Omental fat pad (tissue), 4 donors: ENCODE measurements around the gene SNAP91. TPM values are rescaled to one million over a fixed set of nuclear protein-coding genes. Genes with fewer than 3 reads are reported as not detected.

Source experiments
- ATAC-seq: fragments of 150-250 bp; one replicate; pipeline ENCODE4 v1.9.1; 2016; ENCODE audit warnings: mild to moderate bottlenecking, moderate library complexity; ENCODE audit not compliant: low FRiP score
- DNase-seq: peaks from one replicate; pipeline ENCODE4 v3.0.0-alpha.2; 2019; ENCODE audit warnings: low spot score
- total RNA-seq, 4 donors: library from RNA; depleted of rRNA; stranded (reverse); fragments of >200 nt; gene quantifications; one replicate each; pipeline ENCODE4 v1.1.0, GENCODE V29; 2016
- TF ChIP-seq, protein P1 (sequence below), 3 donors: fragments of 450-650 bp; IDR thresholded peaks; one replicate each; pipeline ENCODE4 v1.5.1; 2016 to 2017; ENCODE audit warnings: antibody characterized with exemption in 3 of 3, mild to moderate bottlenecking in 3 of 3, moderate library complexity in 2 of 3

Gene SNAP91
- total RNA-seq, 4 donors from 2014 or later: 0.13 to 1.6 (median 0.28) TPM; not detected in 1

DNA sequence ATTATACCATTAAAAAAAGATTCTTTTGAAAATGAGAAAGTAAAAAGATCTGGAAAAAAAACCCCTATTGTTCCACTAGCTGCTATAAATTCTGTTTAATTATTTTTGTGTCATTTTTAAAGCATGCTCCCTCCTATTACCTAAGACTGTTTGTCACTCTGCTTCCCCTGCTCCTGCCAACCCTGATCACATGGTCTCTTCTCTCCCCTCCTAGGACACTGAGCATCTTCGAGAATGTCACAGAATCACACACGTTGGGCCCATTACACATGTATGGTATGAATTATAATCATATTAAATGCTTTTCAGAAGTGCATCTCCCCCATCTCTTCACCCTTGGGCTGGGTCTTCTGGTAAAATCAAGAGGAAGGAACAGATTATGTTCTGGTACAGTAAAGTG, 6.2 kb downstream of the SNAP91 start:
- ATAC-seq (no peak), DNase-seq (no peak)
- TF ChIP-seq, protein P1, sequence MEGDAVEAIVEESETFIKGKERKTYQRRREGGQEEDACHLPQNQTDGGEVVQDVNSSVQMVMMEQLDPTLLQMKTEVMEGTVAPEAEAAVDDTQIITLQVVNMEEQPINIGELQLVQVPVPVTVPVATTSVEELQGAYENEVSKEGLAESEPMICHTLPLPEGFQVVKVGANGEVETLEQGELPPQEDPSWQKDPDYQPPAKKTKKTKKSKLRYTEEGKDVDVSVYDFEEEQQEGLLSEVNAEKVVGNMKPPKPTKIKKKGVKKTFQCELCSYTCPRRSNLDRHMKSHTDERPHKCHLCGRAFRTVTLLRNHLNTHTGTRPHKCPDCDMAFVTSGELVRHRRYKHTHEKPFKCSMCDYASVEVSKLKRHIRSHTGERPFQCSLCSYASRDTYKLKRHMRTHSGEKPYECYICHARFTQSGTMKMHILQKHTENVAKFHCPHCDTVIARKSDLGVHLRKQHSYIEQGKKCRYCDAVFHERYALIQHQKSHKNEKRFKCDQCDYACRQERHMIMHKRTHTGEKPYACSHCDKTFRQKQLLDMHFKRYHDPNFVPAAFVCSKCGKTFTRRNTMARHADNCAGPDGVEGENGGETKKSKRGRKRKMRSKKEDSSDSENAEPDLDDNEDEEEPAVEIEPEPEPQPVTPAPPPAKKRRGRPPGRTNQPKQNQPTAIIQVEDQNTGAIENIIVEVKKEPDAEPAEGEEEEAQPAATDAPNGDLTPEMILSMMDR (IDR thresholded peaks at IDR 0.05): no peak

DNA sequence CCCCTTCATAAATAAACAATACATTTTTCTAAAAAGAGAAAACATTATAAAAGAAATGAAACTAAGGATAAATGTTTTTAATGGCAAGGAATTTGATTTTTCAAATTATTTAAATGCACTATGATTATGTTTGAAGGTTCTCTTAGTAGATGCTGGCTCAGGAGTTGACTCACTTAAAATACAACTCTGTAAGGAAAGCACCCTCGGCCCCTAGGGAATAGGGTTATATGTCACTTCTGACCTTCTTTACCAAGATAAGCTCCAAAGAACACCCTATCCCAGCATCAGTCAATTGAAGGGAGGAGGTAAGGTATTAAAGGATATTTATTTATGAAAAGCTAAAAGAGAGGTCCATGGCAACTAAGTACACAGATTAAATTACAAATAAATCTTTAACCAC, 6.8 kb downstream of the SNAP91 start:
- no peak for ATAC-seq

DNA sequence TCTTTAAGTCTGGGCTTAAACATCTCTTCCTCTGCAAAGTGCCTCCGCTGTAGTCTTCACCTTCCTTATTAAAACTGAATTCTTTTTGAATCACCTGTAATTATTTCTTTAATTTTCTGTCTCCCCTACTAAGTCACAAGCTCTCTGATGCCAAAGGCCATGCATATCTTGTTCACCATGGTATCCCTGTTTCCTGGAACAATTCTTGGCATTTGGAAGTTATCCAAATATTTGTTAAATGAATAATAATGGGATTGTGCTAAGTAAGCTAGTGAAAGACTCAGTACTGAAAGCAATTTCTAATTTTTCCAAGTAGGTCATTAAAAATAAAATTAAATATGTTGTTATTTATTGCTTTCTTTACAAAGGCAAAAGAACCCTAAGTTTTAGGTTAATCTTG, 12.2 kb downstream of the SNAP91 start:
- TF ChIP-seq, protein P1 (IDR thresholded peaks at IDR 0.05): no peak
- ATAC-seq (no peak), DNase-seq (no peak)

More for the DNA sequence above, 6.8 kb downstream of the SNAP91 start:
- TF ChIP-seq, protein P1 (IDR thresholded peaks at IDR 0.05): no peak
- no peak for DNase-seq

DNA sequence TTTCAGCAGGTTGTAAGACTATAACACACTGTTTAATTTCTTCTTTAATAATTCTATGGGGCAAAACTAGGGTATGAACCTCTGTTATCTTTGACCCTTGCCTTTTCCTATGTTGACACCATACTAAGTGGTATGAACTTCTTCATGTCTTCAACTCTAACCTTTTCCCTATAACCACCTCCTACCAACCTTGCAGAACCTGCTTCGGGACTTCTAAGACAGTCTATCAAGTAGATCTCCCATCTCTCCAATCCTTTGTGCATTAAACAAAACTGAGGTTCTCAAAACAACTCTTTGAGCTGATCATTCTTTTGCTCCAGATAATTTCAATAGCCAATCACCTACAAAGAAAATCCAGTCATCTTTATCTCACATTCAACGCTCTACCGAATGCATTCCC, 23.4 kb downstream of the SNAP91 start:
- ATAC-seq (no peak), DNase-seq (no peak)
- TF ChIP-seq, protein P1 (IDR thresholded peaks at IDR 0.05): no peak

DNA sequence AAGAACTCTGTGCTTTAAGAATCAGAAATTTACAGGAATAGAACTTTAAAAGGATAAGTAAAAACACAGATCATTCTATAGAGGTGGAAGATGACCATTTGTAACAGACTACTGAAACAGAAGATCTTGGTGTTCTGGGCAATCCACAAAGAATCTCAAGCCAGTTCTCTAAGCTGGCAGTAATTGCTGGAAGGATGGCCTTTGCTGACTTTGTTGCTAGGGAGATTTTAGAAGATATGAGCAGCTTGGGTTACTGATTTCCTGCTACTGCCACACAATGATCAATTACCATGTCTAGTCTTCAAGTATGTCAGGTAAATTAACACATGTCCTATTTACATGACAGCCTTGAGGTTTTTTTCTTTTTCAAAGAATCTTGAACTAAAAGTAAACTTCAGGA, 31.1 kb downstream of the SNAP91 start:
- TF ChIP-seq, protein P1 (IDR thresholded peaks at IDR 0.05): no peak
- no peak for ATAC-seq
- no peak for DNase-seq

DNA sequence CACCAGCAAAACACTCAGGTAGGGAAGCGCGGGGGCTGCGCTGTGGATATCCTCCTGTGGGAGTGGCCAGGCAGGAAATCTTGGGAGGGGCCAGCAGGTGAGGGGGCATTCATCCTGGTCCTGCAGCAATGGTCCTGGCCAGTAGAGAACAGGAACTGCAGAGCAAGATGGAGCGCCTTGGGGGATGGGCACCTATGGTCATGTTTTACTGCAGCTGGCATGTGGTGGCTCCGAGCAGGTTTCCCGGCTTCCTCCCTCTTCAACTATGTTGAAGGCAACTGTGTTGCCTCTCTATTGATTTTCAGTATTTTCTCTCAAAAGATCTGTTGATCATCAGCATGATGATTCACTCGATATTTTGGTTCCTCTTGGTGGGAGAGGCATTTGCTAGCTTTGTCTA, 70.9 kb downstream of the SNAP91 start:
- DNase-seq (no peak), ATAC-seq (no peak)
- TF ChIP-seq, protein P1 (IDR thresholded peaks at IDR 0.05): no peak

DNA sequence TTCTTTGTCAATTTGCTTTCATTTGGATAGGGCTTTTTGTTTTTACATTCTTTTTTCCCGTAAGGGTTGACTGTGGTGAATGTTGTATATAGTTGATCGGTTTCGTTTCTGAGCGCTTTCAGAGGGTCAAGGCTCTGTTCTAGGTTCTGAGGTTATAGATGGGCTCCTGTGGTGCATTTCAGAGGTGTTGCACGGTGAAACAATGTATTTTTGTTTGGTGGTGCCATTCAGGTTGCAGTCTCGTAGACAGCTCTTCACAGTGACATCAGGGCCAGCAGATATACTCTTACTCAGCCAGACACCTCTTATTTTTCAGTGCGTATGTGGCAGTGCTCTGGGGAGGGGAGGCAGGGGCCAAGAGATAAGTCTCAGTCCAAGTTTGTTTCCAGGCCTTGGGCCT, 72.1 kb downstream of the SNAP91 start:
- no peak for ATAC-seq
- TF ChIP-seq, protein P1 (IDR thresholded peaks at IDR 0.05): no peak
- no peak for DNase-seq
